Measurements from ENCODE around the gene CNPY4. TPM values are rescaled to one million over a fixed set of nuclear protein-coding genes. Genes with fewer than 3 reads are reported as not detected.

Gene CNPY4
- total and polyA plus RNA-seq, 2 donors (not counting 3 experiments of a cell fraction or from before 2014, with no cell fraction given) = 28.6 to 33.7 TPM

GRCh38 chr7:100115026-100115425, 4.4 kb upstream of the CNPY4 start:
- DNase-seq (ENCODE audit: low read depth, low spot score) = no peak
- Histone ChIP-seq H3K9me1 (replicated peaks; ENCODE audit: control insufficient read depth, extremely low read depth, insufficient read depth, low read length) (no peaks in the 10 kb centered on the region), H3K36me3 (ENCODE audit: control insufficient read depth in 2 of 2, extremely low read depth in 1 of 2, insufficient read depth in 2 of 2, low read length in 2 of 2) (peaks cover 2 to 18% of the 10 kb centered on the region in 2 experiments), H3K27me3 (ENCODE audit: control insufficient read depth in 2 of 2, insufficient read depth in 2 of 2, low read length in 2 of 2) (no peaks in the 10 kb centered on the region), H3K4me2 (ENCODE audit: insufficient read depth, low read length) (no peak overlapping the region), H3K4me1 (ENCODE audit: control insufficient read depth, extremely low read depth, insufficient read depth, low read length) (peaks cover 5% of the 10 kb centered on the region), H3K79me2 (ENCODE audit: control insufficient read depth, insufficient read depth, low read length) (peaks cover 8% of the 10 kb centered on the region), H3K4me3 (replicated peaks in 1 of 3; ENCODE audit: insufficient read depth in 1 of 3, low read depth in 1 of 3, low read length in 3 of 3) (no peak overlapping the region), H3K9ac (replicated peaks; ENCODE audit: extremely low read depth, insufficient read depth, low read length) (no peak overlapping the region), H2AFZ (ENCODE audit: low read depth, low read length) (no peak overlapping the region), H3K27ac (ENCODE audit: insufficient read depth, low read depth, low read length) (no peak overlapping the region), H4K20me1 (replicated peaks; ENCODE audit: control insufficient read depth, extremely low read depth, insufficient read depth, low read length) (no peaks in the 10 kb centered on the region), H3K9me3 (replicated peaks; ENCODE audit: control insufficient read depth, insufficient read depth, low read length) (no peaks in the 10 kb centered on the region)
- ChIA-PET CTCF (no interaction called here), POLR2A (no interaction called here)
- FAIRE-seq = no peak
- no peak for TF ChIP-seq MYC (IDR thresholded peaks at IDR 0.05; ENCODE audit: low read depth, low read length)
- no peak for TF ChIP-seq MAX (IDR thresholded peaks at IDR 0.05; ENCODE audit: insufficient read depth, insufficient read length)
- TF ChIP-seq GATA2 (IDR thresholded peaks at IDR 0.05; ENCODE audit: insufficient read depth, insufficient read length, low read depth, low read length) = no peak
- TF ChIP-seq FOS (IDR thresholded peaks at IDR 0.05; ENCODE audit: borderline replicate concordance, insufficient read depth, low read length) = no peak
- no peak for TF ChIP-seq EZH2 (IDR thresholded peaks at IDR 0.05; ENCODE audit: borderline replicate concordance, low read depth, low read length, severe bottlenecking)
- no peak for TF ChIP-seq CTCF (IDR thresholded peaks at IDR 0.05; ENCODE audit: extremely low read depth in 1 of 2, insufficient read depth in 1 of 2, low read depth in 1 of 2, low read length in 2 of 2)
- TF ChIP-seq JUN (IDR thresholded peaks at IDR 0.05; ENCODE audit: borderline replicate concordance, insufficient read depth, insufficient read length, low read depth) = no peak
- TF ChIP-seq POLR2A (IDR thresholded peaks at IDR 0.05; ENCODE audit: low read depth, low read length) = no peak
- no peak for TF ChIP-seq POLR2AphosphoS5 (IDR thresholded peaks at IDR 0.05; ENCODE audit: insufficient read depth, low read depth, low read length)
- dilution Hi-C loops (cut with MboI; ENCODE audit: extremely low pct_ligation_motif_present, low sequenced_read_pairs) (no loop called here), intact Hi-C loops (cut with micrococcal nuclease) (no loop called here)
- BruUV-seq (replicated peaks) = no TSS peak
